ENCODE data around the gene MLLT11.

DNA sequence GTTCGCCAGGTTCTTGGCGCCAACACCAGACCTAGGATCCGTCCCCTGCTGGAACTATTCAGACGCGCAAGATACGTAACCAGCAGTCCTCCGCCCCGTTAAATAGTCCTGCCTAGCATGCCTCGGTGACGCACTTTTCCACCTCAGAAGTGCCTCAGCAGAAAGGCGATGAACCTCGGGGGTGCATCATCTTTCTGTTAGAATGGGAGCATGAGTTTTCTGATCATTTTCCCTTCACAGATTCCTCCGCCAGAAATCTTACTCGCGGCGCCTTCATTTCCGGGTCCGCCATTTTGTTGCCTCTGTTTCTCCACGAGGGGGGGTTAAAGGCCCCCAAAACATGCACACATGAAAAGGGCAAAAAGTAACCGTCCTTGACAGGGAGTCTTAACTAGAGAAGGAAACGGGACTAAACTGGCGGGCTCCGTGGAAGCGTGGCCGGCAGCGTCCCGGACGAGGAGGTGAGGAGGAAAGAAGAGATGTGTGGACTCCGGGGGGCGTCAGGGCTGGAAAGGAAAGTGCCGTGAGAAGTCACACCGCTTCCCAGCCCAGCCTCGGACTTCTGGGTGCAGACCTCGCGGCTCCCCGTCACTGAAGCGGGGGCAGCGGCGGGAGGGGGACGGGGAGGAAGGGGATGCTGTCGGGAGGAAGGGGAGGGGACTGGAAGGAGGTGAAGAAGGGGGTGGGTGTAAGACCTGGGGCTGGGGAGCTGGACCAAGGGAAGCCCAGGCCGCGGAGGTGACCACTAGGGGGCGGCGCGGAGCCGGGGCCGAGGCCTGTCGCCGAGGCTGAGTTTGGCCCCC lies 10.5 kb downstream of the MLLT11 start, which contains the start of gene GABPB2:
- TF ChIP-seq, protein P1, sequence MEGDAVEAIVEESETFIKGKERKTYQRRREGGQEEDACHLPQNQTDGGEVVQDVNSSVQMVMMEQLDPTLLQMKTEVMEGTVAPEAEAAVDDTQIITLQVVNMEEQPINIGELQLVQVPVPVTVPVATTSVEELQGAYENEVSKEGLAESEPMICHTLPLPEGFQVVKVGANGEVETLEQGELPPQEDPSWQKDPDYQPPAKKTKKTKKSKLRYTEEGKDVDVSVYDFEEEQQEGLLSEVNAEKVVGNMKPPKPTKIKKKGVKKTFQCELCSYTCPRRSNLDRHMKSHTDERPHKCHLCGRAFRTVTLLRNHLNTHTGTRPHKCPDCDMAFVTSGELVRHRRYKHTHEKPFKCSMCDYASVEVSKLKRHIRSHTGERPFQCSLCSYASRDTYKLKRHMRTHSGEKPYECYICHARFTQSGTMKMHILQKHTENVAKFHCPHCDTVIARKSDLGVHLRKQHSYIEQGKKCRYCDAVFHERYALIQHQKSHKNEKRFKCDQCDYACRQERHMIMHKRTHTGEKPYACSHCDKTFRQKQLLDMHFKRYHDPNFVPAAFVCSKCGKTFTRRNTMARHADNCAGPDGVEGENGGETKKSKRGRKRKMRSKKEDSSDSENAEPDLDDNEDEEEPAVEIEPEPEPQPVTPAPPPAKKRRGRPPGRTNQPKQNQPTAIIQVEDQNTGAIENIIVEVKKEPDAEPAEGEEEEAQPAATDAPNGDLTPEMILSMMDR (conservative IDR thresholded peaks at IDR 0.05) = peak; percentile 99
- TF ChIP-seq ZFX (IDR thresholded peaks at IDR 0.05) = no peak
